Stimulated activated CD4-positive, alpha-beta T cell treated with anti-CD3 and anti-CD28 coated beads, Interleukin-12 subunit alpha, Interleukin-12 subunit beta, amount 100 ng/mL, for 48 hours (primary cell): Measurements from ENCODE around the gene ATP1A2.

Experiments used
- DNase-seq, 3 donors: peaks; one replicate each; pipeline ENCODE4 v3.0.0-alpha.2; 2020; ENCODE audit warnings: low read depth in 2 of 3, low spot score in 1 of 3

ATP1A2 gene

GRCh38 chr1:160144921-160145320 is 29.4 kb downstream of the ATP1A2 start:
- DNase-seq = no peak

GRCh38 chr1:160146107-160146506 is 30.5 kb downstream of the ATP1A2 start:
- no peak for DNase-seq

DNA sequence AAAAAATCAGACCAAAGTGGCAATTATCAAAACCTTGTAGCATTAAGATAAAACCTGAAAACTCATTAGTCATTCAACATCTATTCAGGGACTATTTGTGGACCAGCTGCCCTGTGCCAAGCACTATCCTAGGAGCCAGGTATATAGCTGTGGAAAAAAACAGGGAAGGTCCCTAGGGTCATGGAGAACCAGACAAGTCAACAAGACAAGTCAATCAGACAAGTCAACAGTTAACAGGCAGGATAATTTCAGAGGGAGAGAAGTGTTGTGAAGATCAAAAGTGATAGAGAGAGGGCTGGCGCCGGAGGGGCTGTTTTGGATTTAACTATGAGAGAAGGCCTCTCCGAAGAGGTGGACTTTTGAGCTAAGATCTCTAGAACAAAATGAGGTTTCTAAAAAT is 32.6 kb downstream of the ATP1A2 start:
- DNase-seq = no peak

DNA sequence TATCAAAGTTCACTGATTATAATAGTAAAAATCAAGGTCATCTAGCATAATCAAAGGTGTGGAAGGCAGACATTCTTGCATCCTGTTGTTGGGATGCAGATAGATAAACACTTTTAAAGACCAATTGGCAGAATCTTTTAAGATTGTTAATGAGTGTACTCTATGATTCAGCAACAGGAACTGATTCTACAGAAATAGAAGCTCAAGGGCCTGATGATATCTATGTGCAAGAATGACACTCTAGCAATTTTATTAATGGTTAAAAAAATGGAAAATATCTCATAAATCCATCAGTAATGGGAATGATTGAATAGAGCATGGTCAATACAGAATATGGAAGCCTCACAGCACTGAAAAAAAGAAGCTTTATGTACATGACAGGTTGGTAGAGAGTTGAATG is 33.7 kb downstream of the ATP1A2 start:
- DNase-seq = no peak

- no peak for DNase-seq
These were observed 34.2 kb downstream of the ATP1A2 start for GRCh38 chr1:160149716-160150115.

- no peak for DNase-seq
These were observed 35.7 kb downstream of the ATP1A2 start, which contains the start of gene ATP1A4 for GRCh38 chr1:160151303-160151702. Gene ATP1A4, plus strand, starts transcription at chr1:160151603. Its CDS starts 438 bp downstream, at chr1:160152041.

- DNase-seq = no peak
These were observed 39.2 kb downstream of the ATP1A2 start for GRCh38 chr1:160154790-160155189.

GRCh38 chr1:160156361-160156760 is 40.8 kb downstream of the ATP1A2 start:
- no peak for DNase-seq

DNA sequence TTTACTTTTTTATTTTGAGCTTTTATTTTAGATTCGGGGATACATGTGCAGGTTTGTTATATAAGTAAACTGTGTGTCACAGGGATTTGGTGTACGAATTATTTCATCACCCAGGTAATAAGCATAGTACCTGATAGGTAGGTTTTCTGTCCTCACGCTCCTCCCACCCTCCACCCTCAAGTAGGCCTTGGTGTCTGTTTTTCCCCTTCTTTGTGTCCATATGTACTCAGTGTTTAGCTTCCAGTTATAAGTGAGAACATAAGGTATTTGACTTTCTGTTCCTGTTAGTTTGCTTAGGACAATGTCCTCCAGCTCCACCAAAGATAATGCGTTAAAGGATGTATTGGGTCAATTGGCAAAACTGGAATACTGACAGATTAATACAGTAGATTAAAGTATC is 41.6 kb downstream of the ATP1A2 start:
- DNase-seq = no peak

GRCh38 chr1:160158031-160158430 is 42.5 kb downstream of the ATP1A2 start:
- DNase-seq = no peak

- no peak for DNase-seq
These were observed 43.0 kb downstream of the ATP1A2 start for GRCh38 chr1:160158534-160158933.

DNA sequence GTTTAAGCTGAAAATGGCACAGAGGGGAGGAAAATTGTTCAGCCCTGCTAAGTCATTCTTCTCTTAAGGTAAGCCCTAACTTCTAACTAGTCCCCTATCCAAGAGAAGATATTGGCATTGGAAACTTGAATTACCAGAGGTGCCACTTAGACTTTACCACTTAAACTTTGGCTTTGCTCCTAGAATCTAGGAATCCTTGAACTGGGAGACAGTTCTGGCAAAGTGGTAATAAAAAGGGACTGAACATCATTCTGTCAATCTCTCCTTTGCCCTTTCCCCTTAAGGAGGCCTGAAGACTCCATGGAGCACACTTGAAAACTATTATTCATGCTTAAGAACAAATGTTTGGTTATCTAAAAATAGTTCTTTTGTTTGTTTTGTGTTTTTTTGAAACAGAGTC is 44.3 kb downstream of the ATP1A2 start:
- no peak for DNase-seq

DNA sequence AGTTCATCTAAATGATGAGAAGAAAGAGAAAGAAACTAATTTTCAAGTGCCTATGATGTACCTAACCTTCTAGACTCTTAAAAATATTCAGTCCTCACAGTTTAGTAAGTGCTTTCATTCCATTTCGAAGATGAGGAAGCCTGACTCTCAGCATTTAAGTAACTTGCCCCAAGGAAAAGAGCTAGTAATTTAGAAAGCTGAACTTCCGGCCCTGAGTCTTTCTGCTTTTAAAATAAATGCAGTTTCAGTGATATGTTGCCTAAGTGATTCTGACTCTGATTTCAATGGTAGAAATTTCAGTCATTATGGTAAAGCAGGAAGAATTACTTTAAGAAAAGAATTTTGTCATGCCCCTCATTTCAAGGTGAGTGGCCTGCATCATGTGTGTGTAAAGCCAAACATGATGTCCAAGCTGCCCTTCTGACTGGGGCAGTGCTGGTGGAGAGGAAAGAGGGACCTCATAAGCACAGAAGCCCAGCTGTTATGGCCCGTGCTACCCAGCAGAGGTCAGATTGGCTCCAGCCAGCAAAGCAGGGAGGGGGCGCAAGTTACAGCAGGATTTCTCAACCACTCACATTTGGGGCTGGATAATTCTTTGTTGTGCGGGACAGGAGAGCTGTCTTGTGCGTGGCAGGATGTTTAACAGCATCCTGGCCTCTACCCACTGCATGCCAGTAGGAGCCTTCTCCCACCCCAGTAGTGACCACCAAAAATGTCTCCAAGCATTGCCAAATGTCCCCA is 46.6 kb downstream of the ATP1A2 start:
- no peak for DNase-seq

- no peak for DNase-seq
These were observed 47.4 kb downstream of the ATP1A2 start for GRCh38 chr1:160162931-160163330.

GRCh38 chr1:160163615-160164014 is 48.1 kb downstream of the ATP1A2 start:
- DNase-seq = no peak

DNA sequence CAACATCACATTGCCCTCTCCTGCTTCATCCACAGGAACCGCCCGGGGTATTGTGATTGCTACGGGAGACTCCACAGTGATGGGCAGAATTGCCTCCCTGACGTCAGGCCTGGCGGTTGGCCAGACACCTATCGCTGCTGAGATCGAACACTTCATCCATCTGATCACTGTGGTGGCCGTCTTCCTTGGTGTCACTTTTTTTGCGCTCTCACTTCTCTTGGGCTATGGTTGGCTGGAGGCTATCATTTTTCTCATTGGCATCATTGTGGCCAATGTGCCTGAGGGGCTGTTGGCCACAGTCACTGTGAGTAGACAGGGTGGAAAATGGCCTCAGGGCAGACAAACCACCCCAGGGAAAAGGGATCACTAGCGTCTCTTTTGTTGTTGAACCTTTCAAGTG is 48.6 kb downstream of the ATP1A2 start:
- DNase-seq = no peak

- DNase-seq = no peak
These were observed 50.8 kb downstream of the ATP1A2 start for GRCh38 chr1:160166166-160166868.

DNA sequence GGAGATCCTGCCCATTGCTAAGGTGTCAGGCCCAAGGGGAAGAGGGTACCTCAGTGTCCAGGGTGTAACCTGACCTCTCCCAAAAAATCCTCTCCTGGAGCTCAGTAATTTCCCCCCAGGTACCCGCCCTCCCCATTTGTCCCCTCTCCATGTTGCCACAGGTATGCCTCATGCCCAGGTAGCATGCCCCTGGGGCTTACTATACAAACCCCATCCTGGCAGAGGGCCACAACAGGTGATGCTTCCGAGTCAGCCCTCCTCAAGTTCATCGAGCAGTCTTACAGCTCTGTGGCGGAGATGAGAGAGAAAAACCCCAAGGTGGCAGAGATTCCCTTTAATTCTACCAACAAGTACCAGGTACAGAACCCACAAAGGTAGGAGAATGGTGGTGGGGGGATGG is 51.5 kb downstream of the ATP1A2 start:
- no peak for DNase-seq

DNA sequence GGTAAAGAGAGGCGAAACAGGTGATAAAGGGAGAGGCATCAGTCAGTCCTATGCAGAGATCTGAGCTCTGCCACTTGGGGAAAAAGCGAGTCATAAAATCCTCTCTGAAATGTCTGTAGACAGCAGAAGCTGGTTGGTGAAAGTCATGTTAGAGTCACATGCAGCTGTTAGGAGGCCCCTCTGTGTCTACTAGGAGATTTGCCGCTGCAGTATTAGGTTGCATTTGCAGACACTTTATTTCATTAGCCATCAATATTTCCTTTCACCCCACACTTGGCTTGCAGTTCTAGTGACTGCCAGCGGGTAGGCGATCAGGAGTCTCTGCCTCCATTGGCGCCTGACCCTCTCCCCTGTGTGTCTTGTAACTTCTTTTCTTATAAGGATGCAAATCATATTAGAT is 52.0 kb downstream of the ATP1A2 start:
- no peak for DNase-seq

GRCh38 chr1:160168016-160168415 is 52.5 kb downstream of the ATP1A2 start:
- DNase-seq = no peak

GRCh38 chr1:160168609-160169369 is 53.2 kb downstream of the ATP1A2 start:
- DNase-seq = no peak
